Measurements from ENCODE around the gene HDAC4.

Gene HDAC4

GRCh38 chr2:239279508-239280295, 121.1 kb downstream of the HDAC4 start:
- DNase-seq (ENCODE audit: low spot score) = no peak

GRCh38 chr2:239278941-239279365, 121.9 kb downstream of the HDAC4 start:
- DNase-seq (ENCODE audit: low spot score) = peak; percentile 58

- no peak for DNase-seq (ENCODE audit: low spot score)
These were observed 122.5 kb downstream of the HDAC4 start for GRCh38 chr2:239278361-239278760.

GRCh38 chr2:239277401-239278085, 123.3 kb downstream of the HDAC4 start:
- no peak for DNase-seq (ENCODE audit: low spot score)

GRCh38 chr2:239276851-239277250, 124.0 kb downstream of the HDAC4 start:
- DNase-seq (ENCODE audit: low spot score) = no peak

GRCh38 chr2:239275847-239276831, 124.7 kb downstream of the HDAC4 start:
- DNase-seq (ENCODE audit: low spot score) = peak; percentile 83

- DNase-seq (ENCODE audit: low spot score) = peak; percentile 93
These were observed 125.7 kb downstream of the HDAC4 start for GRCh38 chr2:239275044-239275685.

GRCh38 chr2:239274391-239275043, 126.3 kb downstream of the HDAC4 start:
- DNase-seq (ENCODE audit: low spot score) = peak; percentile 73

- no peak for DNase-seq (ENCODE audit: low spot score)
These were observed 127.3 kb downstream of the HDAC4 start for GRCh38 chr2:239273280-239274234.

GRCh38 chr2:239272626-239273025, 128.2 kb downstream of the HDAC4 start:
- no peak for DNase-seq (ENCODE audit: low spot score)

GRCh38 chr2:239271882-239272281, 128.9 kb downstream of the HDAC4 start:
- DNase-seq (ENCODE audit: low spot score) = no peak

- no peak for DNase-seq (ENCODE audit: low spot score)
These were observed 129.3 kb downstream of the HDAC4 start for GRCh38 chr2:239271471-239271870.

- DNase-seq (ENCODE audit: low spot score) = no peak
These were observed 130.9 kb downstream of the HDAC4 start for GRCh38 chr2:239269916-239270315.

GRCh38 chr2:239269173-239269885, 131.5 kb downstream of the HDAC4 start:
- no peak for DNase-seq (ENCODE audit: low spot score)

GRCh38 chr2:239268549-239268948, 132.3 kb downstream of the HDAC4 start:
- no peak for DNase-seq (ENCODE audit: low spot score)

- DNase-seq (ENCODE audit: low spot score) = no peak
These were observed 132.7 kb downstream of the HDAC4 start for GRCh38 chr2:239268082-239268481.

GRCh38 chr2:239267288-239267951, 133.4 kb downstream of the HDAC4 start:
- peak; percentile 82 for DNase-seq (ENCODE audit: low spot score)

GRCh38 chr2:239266779-239267287, 134.0 kb downstream of the HDAC4 start:
- DNase-seq (ENCODE audit: low spot score) = no peak

GRCh38 chr2:239266434-239266766, 134.4 kb downstream of the HDAC4 start:
- DNase-seq (ENCODE audit: low spot score) = no peak

Measured in AG08396 (cell line).